MM.1S (cell line): ENCODE data around the gene GFRA1.

Source experiments
- DNase-seq: peaks from one replicate; pipeline ENCODE4 v3.0.0-alpha.2; 2015
- H2AFZ ChIP-seq: fragments of 300-600 bp; sonication (generic); 2 replicates; pipeline ENCODE4 v1.6.0; 2016; ENCODE audit warnings: antibody characterized with exemption, low read length
- H3F3A ChIP-seq: fragments of 300-600 bp; sonication (generic); 2 replicates; pipeline ENCODE4 v1.6.1; 2016; ENCODE audit warnings: mild to moderate bottlenecking, antibody characterized with exemption, low read length, moderate library complexity, mixed read lengths; ENCODE audit not compliant: insufficient read depth
- H3K27ac ChIP-seq: fragments of 300-600 bp; sonication (generic); 2 replicates; pipeline ENCODE4 v1.5.1; 2016; ENCODE audit warnings: mild to moderate bottlenecking, low read length
- H3K27me3 ChIP-seq: fragments of 300-600 bp; sonication (generic); replicated peaks from 2 replicates; pipeline ENCODE4 v1.6.0; 2016; ENCODE audit warnings: low read length; ENCODE audit not compliant: insufficient read depth
- H3K36me3 ChIP-seq: fragments of 300-600 bp; sonication (generic); replicated peaks from 2 replicates; pipeline ENCODE4 v1.6.1; 2016; ENCODE audit warnings: mild to moderate bottlenecking, low read length, mixed read lengths; ENCODE audit not compliant: insufficient read depth
- H3K4me1 ChIP-seq: fragments of 300-600 bp; sonication (generic); 2 replicates; pipeline ENCODE4 v1.6.1; 2016; ENCODE audit warnings: low read length, mixed read lengths
- H3K4me2 ChIP-seq: fragments of 300-600 bp; sonication (generic); 2 replicates; pipeline ENCODE4 v1.6.0; 2016; ENCODE audit warnings: low read depth, low read length
- H3K4me3 ChIP-seq: fragments of 300-600 bp; sonication (generic); 2 replicates; pipeline ENCODE4 v1.5.1; 2016; ENCODE audit warnings: low read length, mixed read lengths
- H3K79me2 ChIP-seq: fragments of 300-600 bp; sonication (generic); 2 replicates; pipeline ENCODE4 v1.6.1; 2016; ENCODE audit warnings: mixed run types, low read length, mixed read lengths
- H3K9ac ChIP-seq: fragments of 300-600 bp; sonication (generic); 2 replicates; pipeline ENCODE4 v1.6.1; 2016; ENCODE audit warnings: low read length, mixed read lengths
- H3K9me2 ChIP-seq: fragments of 300-600 bp; sonication (generic); replicated peaks from 2 replicates; pipeline ENCODE4 v1.6.1; 2016; ENCODE audit warnings: mild to moderate bottlenecking, low read length, mixed read lengths; ENCODE audit not compliant: insufficient read depth
- H3K9me3 ChIP-seq: fragments of 300-600 bp; sonication (generic); replicated peaks from 2 replicates; pipeline ENCODE4 v1.6.1; 2016; ENCODE audit warnings: mild to moderate bottlenecking, low read length, mixed read lengths; ENCODE audit not compliant: insufficient read depth
- H4K20me1 ChIP-seq: fragments of 300-600 bp; sonication (generic); 2 replicates; pipeline ENCODE4 v1.6.1; 2016; ENCODE audit warnings: mild to moderate bottlenecking, low read length, moderate library complexity, mixed read lengths; ENCODE audit not compliant: insufficient read depth
- CTCF ChIP-seq: fragments of 300-600 bp; sonication (generic); IDR thresholded peaks from 2 replicates; pipeline ENCODE4 v1.5.1; 2016; ENCODE audit warnings: antibody characterized with exemption, low read length, mixed read lengths
- EZH2 ChIP-seq: fragments of 300-600 bp; sonication (generic); optimal IDR thresholded peaks from 2 replicates; pipeline ENCODE3; 2017; ENCODE audit warnings: low read depth, mild to moderate bottlenecking, antibody characterized with exemption, low read length, mixed read lengths
- EZH2phosphoT487 ChIP-seq: fragments of 300-600 bp; sonication (generic); IDR thresholded peaks from 2 replicates; pipeline ENCODE4 v1.6.1; 2018; ENCODE audit warnings: antibody characterized with exemption, low read length

Gene GFRA1

GRCh38 chr10:116156819-116157218 lies 116.2 kb downstream of the GFRA1 start:
- no peak overlapping the region for H3K9ac ChIP-seq
- DNase-seq: no peak
- H3K4me3 ChIP-seq: no peak overlapping the region
- no peaks in the 10 kb centered on the region for H3K36me3 ChIP-seq
- H3K79me2 ChIP-seq: no peaks in the 10 kb centered on the region
- no peak overlapping the region for H3K27ac ChIP-seq
- no peak for TF ChIP-seq EZH2
- no peak for TF ChIP-seq EZH2phosphoT487
- TF ChIP-seq CTCF: no peak
- no peaks in the 10 kb centered on the region for H4K20me1 ChIP-seq
- H3K9me3 ChIP-seq: no peaks in the 10 kb centered on the region
- H3K4me1 ChIP-seq: no peaks in the 10 kb centered on the region
- no peak overlapping the region for H2AFZ ChIP-seq
- H3K4me2 ChIP-seq: no peak overlapping the region
- H3F3A ChIP-seq: no peaks in the 10 kb centered on the region
- H3K9me2 ChIP-seq: no peaks in the 10 kb centered on the region
- no peaks in the 10 kb centered on the region for H3K27me3 ChIP-seq

- no peak overlapping the region for H2AFZ ChIP-seq
- H3F3A ChIP-seq: no peaks in the 10 kb centered on the region
- H3K79me2 ChIP-seq: no peaks in the 10 kb centered on the region
- no peaks in the 10 kb centered on the region for H3K9me2 ChIP-seq
- TF ChIP-seq EZH2 (no peak), CTCF (no peak)
- H3K4me1 ChIP-seq: no peaks in the 10 kb centered on the region
- no peak for DNase-seq
- H3K4me3 ChIP-seq: no peak overlapping the region
- no peak overlapping the region for H3K4me2 ChIP-seq
- no peaks in the 10 kb centered on the region for H3K9me3 ChIP-seq
- H3K27me3 ChIP-seq: no peaks in the 10 kb centered on the region
- no peak overlapping the region for H3K9ac ChIP-seq
- H4K20me1 ChIP-seq: no peaks in the 10 kb centered on the region
- H3K27ac ChIP-seq: no peak overlapping the region
- no peaks in the 10 kb centered on the region for H3K36me3 ChIP-seq
Measured at GRCh38 chr10:116155191-116155590, 117.8 kb downstream of the GFRA1 start.

GRCh38 chr10:116154651-116155050 lies 118.4 kb downstream of the GFRA1 start:
- TF ChIP-seq EZH2phosphoT487: no peak
- TF ChIP-seq EZH2: no peak
- no peak for TF ChIP-seq CTCF
- Histone ChIP-seq H3K4me1 (no peaks in the 10 kb centered on the region), H3K4me2 (no peak overlapping the region), H3K4me3 (no peak overlapping the region), H3K9me3 (no peaks in the 10 kb centered on the region), H3K9me2 (no peaks in the 10 kb centered on the region), H3K9ac (no peak overlapping the region), H3K27me3 (no peaks in the 10 kb centered on the region), H3F3A (no peaks in the 10 kb centered on the region), H3K27ac (no peak overlapping the region), H3K36me3 (no peaks in the 10 kb centered on the region), H2AFZ (no peak overlapping the region), H3K79me2 (no peaks in the 10 kb centered on the region), H4K20me1 (no peaks in the 10 kb centered on the region)
- DNase-seq: no peak

GRCh38 chr10:116151076-116151475 lies 121.9 kb downstream of the GFRA1 start:
- Histone ChIP-seq H3K9ac (no peak overlapping the region), H3K27me3 (no peaks in the 10 kb centered on the region), H3K9me2 (no peaks in the 10 kb centered on the region), H4K20me1 (no peaks in the 10 kb centered on the region), H3F3A (no peaks in the 10 kb centered on the region), H3K4me1 (no peaks in the 10 kb centered on the region), H3K79me2 (no peaks in the 10 kb centered on the region), H3K27ac (no peak overlapping the region), H3K36me3 (no peaks in the 10 kb centered on the region), H3K9me3 (no peaks in the 10 kb centered on the region), H3K4me2 (no peak overlapping the region), H2AFZ (no peak overlapping the region), H3K4me3 (no peak overlapping the region)
- TF ChIP-seq EZH2 (no peak), EZH2phosphoT487 (no peak), CTCF (no peak)
- no peak for DNase-seq
